Epidermal melanocyte (primary cell): ENCODE data around the gene DBET.
"Not testable (repeated sequence)": the region's sequence is repeated elsewhere in the genome, so short reads cannot be mapped to it uniquely, and the experiment has no call there.

Source experiments
- DNase-seq: peaks from one replicate; pipeline ENCODE4 v3.0.0; 2011; ENCODE audit warnings: low spot score; ENCODE audit not compliant: insufficient read length

Gene DBET

GRCh38 chr4:190049378-190050239 lies 14.7 kb upstream of the DBET start:
- not testable (repeated sequence) for DNase-seq

- DNase-seq, result not testable (repeated sequence)
Observed at GRCh38 chr4:190058997-190059396, 5.3 kb upstream of the DBET start.

GRCh38 chr4:190064805-190065204 lies 503 bp downstream of the DBET start:
- DNase-seq, result not testable (repeated sequence)

GRCh38 chr4:190068351-190068750 lies 4.0 kb downstream of the DBET start:
- not testable (repeated sequence) for DNase-seq

- DNase-seq, result not testable (repeated sequence)
Observed at GRCh38 chr4:190093052-190093451, 28.8 kb downstream of the DBET start.

- not testable (repeated sequence) for DNase-seq
Observed at GRCh38 chr4:190094031-190094430, 29.7 kb downstream of the DBET start.

GRCh38 chr4:190095335-190095734 lies 31.0 kb downstream of the DBET start:
- not testable (repeated sequence) for DNase-seq

- DNase-seq, result not testable (repeated sequence)
Observed at GRCh38 chr4:190099605-190100004, 35.3 kb downstream of the DBET start.

- not testable (repeated sequence) for DNase-seq
Observed at GRCh38 chr4:190101525-190101924, 37.2 kb downstream of the DBET start.

GRCh38 chr4:190106191-190106590 lies 41.9 kb downstream of the DBET start:
- not testable (repeated sequence) for DNase-seq

GRCh38 chr4:190106611-190107480 lies 42.5 kb downstream of the DBET start:
- DNase-seq, result not testable (repeated sequence)

- DNase-seq, result not testable (repeated sequence)
Observed at GRCh38 chr4:190107766-190108485, 43.6 kb downstream of the DBET start.

- not testable (repeated sequence) for DNase-seq
Observed at GRCh38 chr4:190108756-190109155, 44.5 kb downstream of the DBET start.

GRCh38 chr4:190109390-190110011 lies 45.2 kb downstream of the DBET start:
- not testable (repeated sequence) for DNase-seq

GRCh38 chr4:190110033-190110432 lies 45.7 kb downstream of the DBET start:
- not testable (repeated sequence) for DNase-seq

- DNase-seq, result not testable (repeated sequence)
Observed at GRCh38 chr4:190110570-190111295, 46.4 kb downstream of the DBET start.

- not testable (repeated sequence) for DNase-seq
Observed at GRCh38 chr4:190112879-190113278, 48.6 kb downstream of the DBET start.

GRCh38 chr4:190114991-190115390 lies 50.7 kb downstream of the DBET start:
- not testable (repeated sequence) for DNase-seq
